NCI-H1092 treated with DMSO at 0.1 percent for 48 hours (cell line): Measurements from ENCODE around the gene LRP1B.
"Not testable (repeated sequence)": the region's sequence is repeated elsewhere in the genome, so short reads cannot be mapped to it uniquely, and the experiment has no call there.

ENCODE experiments used
- DNase-seq: peaks from one replicate; lab custom pipeline; 2025; lab: John Stamatoyannopoulos, UW

Gene LRP1B

DNA sequence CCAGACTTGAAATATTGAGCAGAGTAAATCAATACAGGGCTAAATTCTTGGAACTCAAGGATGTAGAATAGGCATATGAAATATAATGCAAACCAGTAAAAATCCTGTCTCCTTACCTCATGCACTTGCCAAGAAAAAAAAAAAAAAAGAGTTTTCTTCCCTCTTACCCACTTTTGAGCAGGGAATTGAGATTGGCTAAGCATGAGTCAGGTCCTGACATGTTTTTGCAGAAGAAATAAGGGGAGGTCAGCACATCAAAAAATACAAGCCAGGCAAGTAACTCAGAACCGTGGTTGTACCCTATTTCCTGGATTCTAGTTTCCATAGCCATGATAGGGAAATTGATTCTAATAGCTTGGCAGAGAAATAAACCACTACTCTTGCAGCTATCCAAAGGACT, 1526.7 kb downstream of the LRP1B start:
- no peak for DNase-seq

- DNase-seq, result no peak
Observed at GRCh38 chr2:140603416-140603815, 1527.4 kb downstream of the LRP1B start.

- DNase-seq, result no peak
Observed at GRCh38 chr2:140601801-140602200, 1529.0 kb downstream of the LRP1B start.

GRCh38 chr2:140601342-140601741, 1529.5 kb downstream of the LRP1B start:
- no peak for DNase-seq

DNA sequence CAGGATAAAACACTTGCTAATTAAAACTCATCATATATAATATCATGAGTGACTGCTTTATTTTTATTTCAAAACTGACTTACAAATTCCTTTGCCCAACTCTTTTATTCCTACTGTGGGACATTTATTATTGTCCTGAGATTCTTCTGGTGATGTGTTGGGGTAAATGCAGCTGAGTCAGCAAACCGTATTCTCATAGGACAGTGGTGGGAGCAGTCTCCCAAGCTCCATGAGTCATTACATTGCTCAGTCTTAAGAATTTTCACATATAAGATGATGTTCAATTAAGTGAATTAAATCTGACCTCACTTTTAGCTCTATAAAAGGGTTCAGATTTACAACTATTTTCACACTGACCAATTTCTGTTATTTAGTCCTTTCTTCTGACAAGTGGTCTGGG, 1530.7 kb downstream of the LRP1B start:
- no peak for DNase-seq

DNA sequence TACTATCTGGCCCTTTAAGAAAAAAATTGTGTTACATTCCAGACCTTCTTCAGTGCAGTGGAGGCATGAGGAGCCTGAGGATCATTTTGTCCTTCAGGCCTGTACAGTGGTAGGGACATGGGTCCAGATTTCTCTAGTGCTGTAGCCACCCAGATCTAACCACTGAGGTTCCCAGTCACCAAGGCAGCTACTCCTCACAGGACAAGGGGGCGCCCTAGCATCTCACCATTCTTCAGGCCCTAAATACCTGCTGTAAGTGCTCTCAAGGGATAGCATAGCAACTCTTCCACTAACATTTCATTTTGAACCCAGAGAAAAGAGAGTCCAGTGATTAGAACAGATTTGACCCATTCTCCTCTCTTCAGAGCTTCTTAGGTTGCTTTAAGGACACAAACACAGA, 1533.0 kb downstream of the LRP1B start:
- DNase-seq, result no peak

- no peak for DNase-seq
Observed at GRCh38 chr2:140597205-140597604, 1533.6 kb downstream of the LRP1B start.

- DNase-seq, result no peak
Observed at GRCh38 chr2:140596447-140596846, 1534.4 kb downstream of the LRP1B start.

GRCh38 chr2:140595107-140595506, 1535.7 kb downstream of the LRP1B start:
- no peak for DNase-seq

- DNase-seq, result no peak
Observed at GRCh38 chr2:140593132-140593531, 1537.7 kb downstream of the LRP1B start.

DNA sequence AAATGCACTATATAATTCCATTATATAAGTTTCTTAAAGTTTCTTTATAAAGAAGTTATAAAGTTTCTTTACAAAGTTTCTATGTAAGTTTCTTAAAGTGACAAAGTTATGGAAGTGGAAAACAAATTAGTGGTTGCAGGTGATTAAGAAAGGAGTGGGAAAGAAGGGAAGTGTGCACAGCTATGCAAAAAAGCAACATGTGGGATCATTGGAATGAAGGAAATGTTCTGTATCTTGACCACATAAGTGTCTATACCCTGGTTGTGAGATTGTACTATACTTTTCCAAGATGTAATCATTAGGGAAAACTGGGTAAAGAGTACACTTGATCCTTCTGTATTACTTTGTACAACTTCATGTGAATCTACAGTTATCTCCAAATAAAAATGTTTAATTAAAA, 1541.1 kb downstream of the LRP1B start:
- DNase-seq, result no peak

- DNase-seq, result no peak
Observed at GRCh38 chr2:140589273-140589672, 1541.5 kb downstream of the LRP1B start.

DNA sequence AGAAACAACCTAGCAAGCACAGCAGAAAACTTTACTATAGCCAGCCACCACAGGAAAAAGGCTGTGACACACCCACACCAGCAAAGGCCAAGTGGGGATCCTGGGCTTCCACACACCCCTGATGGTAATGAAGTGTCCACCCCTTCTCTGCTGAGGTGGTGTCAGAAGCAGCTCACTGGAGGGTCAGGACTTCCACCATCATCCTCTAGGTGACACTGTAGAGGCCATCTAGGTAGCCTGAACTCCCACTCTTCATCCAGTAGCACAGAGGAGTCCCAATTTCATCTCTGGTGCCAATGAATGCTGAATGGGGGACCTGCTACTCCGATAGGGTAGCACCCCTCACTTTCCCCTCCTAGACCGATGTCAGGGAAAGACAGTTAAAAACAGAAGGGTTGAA, 1544.4 kb downstream of the LRP1B start:
- no peak for DNase-seq

DNA sequence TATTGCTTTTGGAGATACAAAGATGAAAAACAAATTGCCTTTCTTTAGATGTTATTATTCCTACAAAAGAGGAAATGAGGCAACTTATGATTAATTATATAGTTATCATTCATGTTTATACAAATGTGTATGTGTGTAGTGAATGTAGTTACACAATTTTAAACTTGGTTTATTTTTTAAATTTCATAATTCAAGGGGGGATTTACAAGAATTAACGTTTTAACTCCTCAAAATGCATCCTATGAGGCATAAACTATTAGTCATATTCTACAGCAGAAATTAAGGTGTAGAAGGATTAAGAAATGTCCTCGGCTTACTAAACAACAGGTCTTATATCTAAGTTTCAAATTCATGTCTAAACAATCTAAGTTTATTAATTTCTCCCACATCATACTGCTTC, 1545.8 kb downstream of the LRP1B start:
- no peak for DNase-seq

GRCh38 chr2:140584471-140584870, 1546.3 kb downstream of the LRP1B start:
- DNase-seq, result no peak

DNA sequence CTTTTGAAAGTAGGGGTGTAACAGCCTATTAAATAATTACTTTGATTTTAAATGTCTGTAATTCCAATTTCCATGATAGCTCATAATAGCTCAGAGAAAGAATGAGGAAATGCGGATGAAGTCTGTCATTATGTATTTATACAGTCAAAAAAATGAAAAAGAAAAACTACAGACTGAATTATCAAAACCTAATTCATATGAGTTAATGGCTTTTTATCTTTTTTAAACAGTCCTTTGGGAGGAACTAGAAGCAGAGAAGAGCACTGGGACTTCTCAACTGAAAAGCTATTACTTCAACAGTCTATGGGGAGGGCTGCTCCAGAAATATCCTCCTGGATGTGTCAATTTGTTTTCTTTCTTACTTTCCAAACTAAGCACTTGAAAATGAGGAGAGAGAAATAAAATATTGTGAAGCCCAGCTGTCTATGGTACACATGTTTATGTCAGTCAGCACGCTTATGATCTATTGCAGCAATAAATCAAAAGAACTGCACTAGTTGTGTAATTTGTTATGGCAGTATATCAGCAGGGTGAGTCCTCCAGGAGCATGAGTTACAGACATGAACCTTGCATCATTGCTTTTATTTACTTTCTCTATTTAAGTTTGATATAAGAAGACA, 1550.2 kb downstream of the LRP1B start:
- no peak for DNase-seq

- DNase-seq, result no peak
Observed at GRCh38 chr2:140577453-140577852, 1553.4 kb downstream of the LRP1B start.

- DNase-seq, result no peak
Observed at GRCh38 chr2:140567734-140568133, 1563.1 kb downstream of the LRP1B start.

- DNase-seq, result no peak
Observed at GRCh38 chr2:140565756-140566155, 1565.1 kb downstream of the LRP1B start.

DNA sequence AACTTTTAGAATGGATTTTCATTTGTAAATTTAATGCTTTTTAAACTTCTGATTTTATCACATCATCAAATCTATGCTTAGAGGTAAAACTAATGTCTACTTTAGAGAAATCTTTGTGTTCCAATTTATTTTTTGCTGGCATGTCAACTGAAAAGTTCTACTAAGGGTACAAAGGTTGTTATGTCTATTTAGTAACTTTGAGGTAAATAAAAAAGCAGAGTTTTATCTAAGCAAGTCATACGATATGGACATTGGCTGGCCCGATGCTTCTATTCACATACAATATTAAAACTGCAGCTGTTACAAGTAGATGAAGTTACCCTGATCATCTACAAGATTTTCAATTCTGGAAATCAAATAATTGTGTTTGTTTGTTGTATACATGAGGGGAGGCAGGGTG, 1575.1 kb downstream of the LRP1B start:
- DNase-seq, result no peak

GRCh38 chr2:140552634-140553033, 1578.2 kb downstream of the LRP1B start:
- no peak for DNase-seq

DNA sequence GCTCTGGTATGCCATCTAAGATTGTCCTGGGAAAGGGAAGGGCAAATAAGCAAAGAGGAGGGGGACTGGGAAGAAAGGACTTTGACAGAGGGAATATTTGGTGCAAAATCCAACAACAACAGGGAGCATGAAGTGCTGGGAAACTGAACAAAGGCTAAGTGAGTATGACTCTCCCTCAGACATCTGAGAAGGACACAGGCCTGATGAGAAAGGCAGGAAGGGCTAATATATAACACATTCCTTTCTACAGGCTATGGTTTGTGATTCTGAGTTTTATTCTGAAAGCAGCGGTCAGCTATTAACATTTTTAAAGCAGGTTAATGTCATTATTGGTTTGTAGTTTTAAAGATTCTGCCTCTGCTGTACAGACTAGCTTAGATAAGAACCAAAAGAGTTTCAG, 1579.5 kb downstream of the LRP1B start:
- no peak for DNase-seq

DNA sequence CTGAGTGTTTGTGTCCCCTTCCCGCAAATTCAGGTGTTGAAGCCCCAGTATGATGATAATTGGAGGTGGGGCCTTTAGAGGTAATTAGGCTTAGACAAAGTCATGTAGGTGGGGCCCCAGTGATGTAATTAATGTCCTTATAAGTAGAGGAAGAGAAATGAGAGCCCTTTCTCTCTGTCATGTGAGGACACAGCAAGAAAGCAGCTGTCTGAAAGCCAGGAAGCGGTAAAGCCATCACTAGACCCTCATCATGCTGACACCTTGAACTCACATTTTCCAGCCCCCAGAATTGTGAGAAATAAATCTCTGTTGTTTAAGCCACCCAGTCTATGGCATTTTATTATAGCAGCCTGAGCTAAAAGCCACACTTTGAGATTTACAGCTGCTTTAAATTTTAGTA, 1580.0 kb downstream of the LRP1B start:
- DNase-seq, result no peak

- DNase-seq, result not testable (repeated sequence)
Observed at GRCh38 chr2:140544769-140545168, 1586.0 kb downstream of the LRP1B start.

DNA sequence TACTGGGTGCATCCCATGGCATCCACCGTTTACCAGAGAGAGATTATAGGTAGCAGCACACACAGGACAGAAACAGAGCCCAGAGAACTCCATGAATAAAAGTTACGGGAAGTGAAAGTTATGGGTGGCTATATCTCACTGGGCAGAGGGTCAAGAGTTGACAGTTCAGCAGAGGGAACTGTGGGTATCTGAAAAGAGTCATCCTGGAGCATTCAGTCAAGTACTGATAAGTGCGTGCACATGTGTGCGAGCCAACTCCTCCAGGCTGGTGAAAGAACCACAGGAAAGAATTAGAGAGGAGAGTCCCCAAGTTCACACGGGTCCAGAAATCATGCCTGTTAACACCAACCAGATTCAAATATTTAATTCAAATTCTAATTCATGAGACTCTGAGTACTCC, 1588.2 kb downstream of the LRP1B start:
- DNase-seq, result no peak
